Naive thymus-derived CD8-positive, alpha-beta T cell (primary cell): ENCODE results near the gene STARD3. TPM values are rescaled to one million over a fixed set of nuclear protein-coding genes. Genes with fewer than 3 reads are reported as not detected.
A peak's percentile ranks its signal among the peaks of the same experiment; 100 is the strongest.

ENCODE experiments used
- ATAC-seq, 2 donors: fragments of 150-1000 bp; cut with Tn5 transposase in 1 of 2; sonication (Bioruptor Pico), chemical (Tn5 transposase) in 1 of 2; 1 replicate in 1 of 2; 2 replicates in 1 of 2; pipeline ENCODE4 v1.10.0; 2021; ENCODE audit warnings: mild to moderate bottlenecking in 2 of 2, moderate library complexity in 2 of 2
- POLR2A ChIA-PET: fragments of 350-600 bp; sonication (Branson Sonifier 250); formaldehyde crosslinking; loops from one replicate; lab custom pipeline; 2021; ENCODE audit warnings: antibody characterized with exemption; lab: Charles Lee
- DNase-seq, 10 donors: peaks; one replicate each; pipeline versions ENCODE4 v3.0.0 to v3.0.0-alpha.2; 2020 to 2022
- H3K27ac Mint-ChIP-seq, 10 donors: one replicate each; pipeline ENCODE4 v1.8.0; 2020 to 2022; ENCODE audit warnings: mild to moderate bottlenecking in 10 of 10, mixed read lengths in 10 of 10, moderate library complexity in 4 of 10, inconsistent platforms in 1 of 10
- H3K27me3 Mint-ChIP-seq, 5 donors: one replicate each; pipeline ENCODE4 v1.8.0; 2021 to 2022; ENCODE audit warnings: mixed read lengths in 5 of 5
- H3K36me3 Mint-ChIP-seq, 3 donors: one replicate each; pipeline ENCODE4 v1.8.0; 2020 to 2022; ENCODE audit warnings: mixed read lengths in 3 of 3, mild to moderate bottlenecking in 2 of 3, inconsistent platforms in 1 of 3
- H3K4me1 Mint-ChIP-seq, 4 donors: one replicate each; pipeline ENCODE4 v1.8.0; 2021 to 2022; ENCODE audit warnings: mixed read lengths in 4 of 4
- H3K4me3 Mint-ChIP-seq, 10 donors: one replicate each; pipeline ENCODE4 v1.8.0; 2020 to 2022; ENCODE audit warnings: mild to moderate bottlenecking in 10 of 10, mixed read lengths in 10 of 10, moderate library complexity in 6 of 10, inconsistent platforms in 1 of 10
- H3K9me3 Mint-ChIP-seq, 9 donors: one replicate each; pipeline ENCODE4 v1.8.0; 2020 to 2022; ENCODE audit warnings: mixed read lengths in 9 of 9, mild to moderate bottlenecking in 3 of 9, inconsistent platforms in 1 of 9, moderate library complexity in 1 of 9
- polyA plus RNA-seq, 3 donors: library from polyadenylated mRNA; unstranded; fragments of 300-500 nt; fragmentation: Illumina TruSeq; gene quantifications; one replicate each; pipeline ENCODE4 v1.2.3, GENCODE V29; 2021
- total RNA-seq, 8 experiments: library from RNA in 2 of 8; stranded (reverse) in 2 of 8; gene quantifications; one replicate each; pipeline ENCODE4 v1.2.3 and lab custom pipeline; 2021 to 2026

The STARD3 gene
- total and polyA plus RNA-seq, 5 experiments from 2014 or later: 37.4 to 167 (median 51.6) TPM

DNA sequence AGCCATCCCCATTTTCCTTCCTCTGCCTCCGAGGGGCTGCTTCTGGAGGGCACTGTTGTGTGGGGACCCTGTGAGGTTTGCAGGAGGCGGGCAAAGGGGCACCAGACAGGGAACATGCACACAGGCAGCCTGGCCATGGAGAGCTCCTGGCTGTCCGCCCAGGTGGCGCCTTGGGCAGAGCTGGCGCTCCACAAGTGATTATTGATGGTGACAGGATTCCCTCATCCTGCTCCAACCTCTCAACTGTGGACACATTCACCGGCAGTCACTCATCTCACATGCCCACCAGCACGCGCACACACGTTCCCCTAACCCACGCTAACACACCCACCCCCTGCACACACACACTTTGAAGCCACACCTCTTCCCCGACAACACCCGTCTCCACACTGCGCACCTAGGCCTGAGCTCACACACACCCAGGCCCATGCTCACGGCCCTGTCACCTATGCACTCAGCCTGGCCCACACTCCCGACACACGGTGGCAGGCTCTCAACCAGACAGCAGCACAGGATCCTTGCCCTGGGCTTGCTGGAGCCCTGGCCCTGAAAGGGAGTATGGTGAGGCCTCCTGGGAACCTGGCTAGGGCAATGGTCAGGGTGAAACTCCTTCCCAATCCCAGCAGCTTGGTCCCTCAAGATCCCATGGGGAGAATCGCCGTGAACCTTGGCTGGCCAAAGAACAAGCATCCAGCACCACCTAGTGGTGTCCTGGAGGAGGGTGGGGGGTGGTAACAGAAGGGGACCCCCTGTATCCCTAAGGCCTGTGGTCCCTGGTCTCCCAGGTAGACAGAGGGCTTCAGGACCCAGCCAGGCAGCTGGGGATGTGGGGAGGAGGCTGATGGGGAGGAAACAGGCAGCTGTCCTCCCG lies 34.9 kb downstream of the STARD3 start:
- DNase-seq (peak in 2 of 10 donors; percentile 25 to 59), ATAC-seq (peak in 1 of 2 donors; percentile 41)
- Mint-ChIP-seq H3K4me3 (peak overlapping the region in 6 of 10 donors; percentile 11 to 79 (median 27)), H3K27me3 (peaks cover 0 to 12% (median 4%) of the 10 kb centered on the region in 5 donors), H3K36me3 (no peaks in the 10 kb centered on the region), H3K4me1 (peaks cover 15 to 42% (median 40%) of the 10 kb centered on the region in 4 donors), H3K9me3 (no peaks in the 10 kb centered on the region), H3K27ac (peak overlapping the region in 6 of 10 donors; percentile 31 to 77 (median 64))
- POLR2A ChIA-PET: interaction anchor here (0.7 to 6.9 kb wide), 9 partner anchors 10 to 53 kb away, joined by 3 to 26 read pairs (median 4); partner anchors contain the start of genes PPP1R1B and STARD3

- POLR2A ChIA-PET: interaction anchor here (0.7 to 1.3 kb wide), 6 partner anchors 10 to 54 kb away, joined by 3 to 6 read pairs (median 4); no protein-coding TSS in a partner anchor
Measured at GRCh38 chr17:39672522-39673334, 35.8 kb downstream of the STARD3 start.

DNA sequence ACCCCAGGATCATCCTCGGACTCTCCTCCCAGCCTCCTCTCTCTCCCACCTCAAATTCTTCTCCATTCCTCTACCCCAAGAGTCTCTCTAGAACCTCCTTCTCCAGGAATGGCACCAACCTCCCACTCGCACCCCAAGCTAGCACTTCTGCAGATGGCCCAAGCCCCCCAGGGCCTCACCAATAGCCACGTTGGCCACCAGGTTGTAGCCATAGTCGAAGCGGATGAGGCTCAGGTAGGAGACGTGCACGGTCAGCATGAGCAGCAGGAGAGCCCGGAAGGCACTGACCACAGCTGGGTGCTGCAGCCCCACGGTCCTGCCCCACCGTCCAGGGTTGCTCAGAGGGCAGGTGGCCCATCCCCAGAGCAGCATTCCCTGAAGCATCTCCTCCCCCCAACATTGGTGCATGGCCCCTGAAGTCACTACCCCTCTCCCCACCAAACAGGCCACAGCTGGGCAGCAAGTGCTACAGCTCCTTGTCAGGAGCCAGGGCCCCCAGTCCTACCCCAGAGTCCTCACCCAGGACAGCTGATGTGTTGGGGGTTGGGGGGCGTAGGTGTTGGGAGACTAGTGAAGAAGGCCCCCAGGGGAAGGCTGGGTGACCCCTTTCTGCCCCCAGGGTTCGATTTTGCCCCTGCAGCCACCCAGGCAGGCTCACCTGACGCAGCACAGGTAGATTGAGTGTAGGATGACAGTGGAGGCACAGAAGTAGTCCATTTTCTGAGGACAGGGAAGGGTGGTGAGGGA lies 36.6 kb downstream of the STARD3 start:
- Mint-ChIP-seq H3K4me1 (peaks cover 16 to 52% (median 50%) of the 10 kb centered on the region in 4 donors), H3K27ac (peak overlapping the region in 3 of 10 donors; percentile 47 to 81 (median 53)), H3K9me3 (no peaks in the 10 kb centered on the region), H3K27me3 (peaks cover 0 to 9% (median 3%) of the 10 kb centered on the region in 5 donors), H3K4me3 (no peak overlapping the region), H3K36me3 (no peaks in the 10 kb centered on the region)
- DNase-seq (no peak), ATAC-seq (no peak)
- POLR2A ChIA-PET: interaction anchor here (0.5 kb wide), 1 partner anchor 222 kb away, joined by 4 read pairs; no protein-coding TSS in a partner anchor

More at GRCh38 chr17:39672522-39673334, 35.8 kb downstream of the STARD3 start:
- H3K27ac Mint-ChIP-seq: peak overlapping the region in 4 of 10 donors; percentile 15 to 81 (median 73)
- no peaks in the 10 kb centered on the region for H3K36me3 Mint-ChIP-seq
- H3K9me3 Mint-ChIP-seq: no peaks in the 10 kb centered on the region
- ATAC-seq: no peak
- peaks cover 13 to 48% (median 45%) of the 10 kb centered on the region in 4 donors for H3K4me1 Mint-ChIP-seq
- DNase-seq: no peak
- no peak overlapping the region for H3K4me3 Mint-ChIP-seq
- peaks cover 0 to 10% (median 4%) of the 10 kb centered on the region in 5 donors for H3K27me3 Mint-ChIP-seq

GRCh38 chr17:39674179-39674578 lies 37.2 kb downstream of the STARD3 start:
- H3K36me3 Mint-ChIP-seq: no peaks in the 10 kb centered on the region
- peaks cover 0 to 6% (median 1%) of the 10 kb centered on the region in 5 donors for H3K27me3 Mint-ChIP-seq
- POLR2A ChIA-PET: interaction anchor here (0.5 kb wide), 1 partner anchor 221 kb away, joined by 4 read pairs; no protein-coding TSS in a partner anchor
- no peak overlapping the region for H3K4me3 Mint-ChIP-seq
- peak overlapping the region in 1 of 10 donors; percentile 15 for H3K27ac Mint-ChIP-seq
- peaks cover 19 to 56% (median 52%) of the 10 kb centered on the region in 4 donors for H3K4me1 Mint-ChIP-seq
- ATAC-seq: no peak
- DNase-seq: no peak
- H3K9me3 Mint-ChIP-seq: no peaks in the 10 kb centered on the region

DNA sequence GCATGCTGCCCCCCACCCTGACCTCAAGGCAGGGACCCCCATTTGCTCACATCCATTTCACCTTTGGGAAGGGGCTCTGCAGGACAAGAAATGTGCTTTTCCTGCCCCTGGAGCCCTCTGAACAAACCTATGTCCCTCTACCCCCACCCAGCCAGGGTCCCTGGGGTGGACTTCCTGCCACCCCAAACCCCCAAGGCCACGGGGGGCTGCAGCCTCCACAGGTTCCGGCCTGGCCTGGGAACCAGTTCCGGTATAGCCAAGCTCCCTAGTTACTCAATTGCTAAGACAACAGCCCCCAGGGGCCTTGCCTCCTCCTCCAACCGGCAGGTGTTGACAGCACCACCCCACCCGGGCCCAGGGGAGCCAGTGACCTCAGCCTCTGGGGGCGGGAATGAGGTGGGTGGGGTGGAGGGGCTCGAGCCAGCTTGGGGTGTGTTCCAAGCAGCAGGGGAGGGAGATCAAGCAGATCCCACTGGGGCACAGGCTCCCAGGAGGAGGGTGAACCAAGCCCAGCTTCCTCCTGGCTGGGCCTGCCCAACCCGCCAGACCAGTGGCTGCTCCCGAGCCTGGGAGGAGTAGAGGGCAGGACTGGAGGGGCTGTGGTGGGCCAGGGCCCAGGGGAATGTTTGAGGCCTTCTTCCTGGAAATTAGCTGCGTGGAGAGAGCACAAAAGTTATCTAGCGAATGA lies 37.9 kb downstream of the STARD3 start:
- Mint-ChIP-seq H3K9me3 (no peaks in the 10 kb centered on the region), H3K27ac (peak overlapping the region in 4 of 10 donors; percentile 66 to 99 (median 96)), H3K27me3 (peaks cover 0 to 4% (median 1%) of the 10 kb centered on the region in 5 donors), H3K4me1 (peaks cover 26 to 63% (median 58%) of the 10 kb centered on the region in 4 donors), H3K4me3 (peak overlapping the region in 2 of 10 donors; percentile 19 to 49), H3K36me3 (no peaks in the 10 kb centered on the region)
- POLR2A ChIA-PET: interaction anchor here (0.6 to 3.4 kb wide), 7 partner anchors 9 to 617 kb away, joined by 3 to 19 read pairs (median 8); partner anchors contain the start of genes PGAP3, PSMD3 and TCAP
- DNase-seq (peak in 1 of 10 donors; percentile 62), ATAC-seq (no peak)

- peak overlapping the region; percentile 58 to 99 (median 94) for H3K27ac Mint-ChIP-seq
- DNase-seq (peak in 1 of 10 donors; percentile 41), ATAC-seq (no peak)
- H3K4me3 Mint-ChIP-seq: peak overlapping the region in 7 of 10 donors; percentile 32 to 76 (median 51)
- peaks cover 31 to 70% (median 64%) of the 10 kb centered on the region in 4 donors for H3K4me1 Mint-ChIP-seq
- peaks cover 0 to 2% (median 0%) of the 10 kb centered on the region in 3 donors for H3K36me3 Mint-ChIP-seq
- peaks cover 0 to 3% (median 1%) of the 10 kb centered on the region in 5 donors for H3K27me3 Mint-ChIP-seq
- POLR2A ChIA-PET: interaction anchor here (0.6 to 3.4 kb wide), 13 partner anchors 10 to 618 kb away, joined by 3 to 19 read pairs (median 4); partner anchors contain the start of genes MIEN1, PGAP3, PPP1R1B and PSMD3
- no peaks in the 10 kb centered on the region for H3K9me3 Mint-ChIP-seq
Measured at GRCh38 chr17:39675390-39676082, 38.6 kb downstream of the STARD3 start.

DNA sequence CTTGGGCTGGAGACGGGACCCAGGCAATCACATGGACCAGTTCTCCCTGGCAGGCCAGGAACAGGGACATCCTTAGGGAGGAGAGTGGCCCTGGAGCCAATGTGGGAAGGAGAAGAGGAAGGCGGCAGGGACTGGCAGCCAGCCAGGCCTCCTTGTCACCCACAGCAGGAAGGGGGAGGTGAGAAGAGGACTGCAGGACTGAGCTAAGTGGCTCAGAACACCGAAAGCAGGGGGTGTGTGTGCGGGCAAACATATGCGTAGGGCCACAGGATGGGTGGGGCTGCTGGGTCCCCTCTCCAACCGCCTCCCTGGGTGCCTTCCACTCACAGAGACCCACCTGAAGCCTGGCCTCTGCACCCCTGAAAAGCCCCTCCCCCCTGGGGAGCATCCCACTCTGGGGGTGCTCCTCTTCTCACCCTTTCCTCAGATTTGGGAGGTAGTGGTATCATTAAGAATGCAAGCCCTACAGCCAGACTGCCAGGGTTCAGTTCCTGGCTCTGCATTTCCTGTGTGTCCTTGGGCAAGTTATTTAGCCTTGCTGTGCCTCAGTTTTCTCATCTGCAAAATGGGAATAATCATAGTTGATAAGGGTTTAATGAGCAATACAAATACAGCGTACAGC lies 39.4 kb downstream of the STARD3 start:
- Mint-ChIP-seq H3K27me3 (peaks cover 0 to 2% (median 0%) of the 10 kb centered on the region in 5 donors), H3K36me3 (peaks cover 0 to 2% (median 0%) of the 10 kb centered on the region in 3 donors), H3K4me1 (peaks cover 33 to 76% (median 71%) of the 10 kb centered on the region in 4 donors), H3K9me3 (no peaks in the 10 kb centered on the region), H3K27ac (peak overlapping the region; percentile 66 to 99 (median 94)), H3K4me3 (peak overlapping the region in 9 of 10 donors; percentile 21 to 76 (median 63))
- POLR2A ChIA-PET: interaction anchor here (0.6 to 3.4 kb wide), 12 partner anchors 11 to 304 kb away, joined by 3 to 19 read pairs (median 4); partner anchors contain the start of genes MIEN1, PGAP3, PPP1R1B and PSMD3
- ATAC-seq: peak; percentile 70 to 82
- DNase-seq: peak in 9 of 10 donors; percentile 26 to 83 (median 62)

- Mint-ChIP-seq H3K4me3 (peak overlapping the region in 8 of 10 donors; percentile 5 to 76 (median 30)), H3K27ac (peak overlapping the region; percentile 27 to 99 (median 94)), H3K36me3 (peaks cover 0 to 2% (median 0%) of the 10 kb centered on the region in 3 donors), H3K4me1 (peaks cover 31 to 72% (median 67%) of the 10 kb centered on the region in 4 donors), H3K9me3 (no peaks in the 10 kb centered on the region), H3K27me3 (no peaks in the 10 kb centered on the region)
- DNase-seq (peak in 1 of 10 donors; percentile 30), ATAC-seq (no peak)
- POLR2A ChIA-PET: interaction anchor here (0.6 to 3.4 kb wide), 10 partner anchors 9 to 77 kb away, joined by 3 to 19 read pairs (median 4); partner anchors contain the start of genes MIEN1, PGAP3, PNMT and PPP1R1B
Measured at GRCh38 chr17:39677072-39677471, 40.1 kb downstream of the STARD3 start.

DNA sequence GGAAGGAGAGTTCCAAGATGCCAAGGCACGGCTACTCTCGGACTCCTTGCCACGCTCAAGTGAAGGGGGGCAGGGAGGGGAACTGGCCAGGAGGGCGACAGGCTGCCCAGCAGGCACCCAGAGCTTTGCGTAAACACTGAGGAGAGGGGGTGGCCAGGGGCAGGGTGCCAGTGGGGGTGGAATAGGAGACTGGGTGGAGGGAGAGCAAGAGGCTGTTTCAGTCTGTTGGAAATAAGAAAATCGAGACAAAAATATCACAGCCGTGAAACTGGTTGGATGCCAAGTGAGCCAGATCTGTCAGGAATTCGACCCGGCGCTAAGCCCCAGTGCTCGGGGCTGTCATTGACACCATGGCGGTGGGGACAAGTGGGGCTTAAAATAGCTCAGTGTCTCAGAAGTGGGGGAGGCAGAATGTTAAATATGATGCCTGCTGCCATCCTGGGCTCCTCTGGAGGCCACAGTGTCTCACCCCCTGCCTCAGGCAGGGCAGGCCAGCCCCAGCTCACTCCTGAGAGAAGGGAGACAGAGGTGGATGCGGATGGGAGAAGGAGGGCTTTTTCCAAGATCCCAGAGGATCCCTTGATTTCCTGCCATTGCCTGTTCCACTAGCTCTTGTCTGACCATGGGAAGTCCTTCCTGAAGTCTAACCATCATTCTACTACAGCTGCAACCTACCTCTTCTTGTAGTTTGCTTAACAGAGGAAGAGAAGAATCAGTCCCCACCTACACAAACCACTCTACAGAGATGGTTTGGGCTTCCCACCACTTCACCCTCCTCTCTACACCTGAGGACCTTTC lies 40.8 kb downstream of the STARD3 start:
- POLR2A ChIA-PET: interaction anchor here (0.6 to 3.4 kb wide), 7 partner anchors 9 to 76 kb away, joined by 3 to 13 read pairs (median 3); partner anchors contain the start of genes MIEN1, PGAP3 and PNMT
- peaks cover 31 to 67% (median 64%) of the 10 kb centered on the region in 4 donors for H3K4me1 Mint-ChIP-seq
- peak overlapping the region in 7 of 10 donors; percentile 1 to 67 (median 42) for H3K4me3 Mint-ChIP-seq
- H3K27ac Mint-ChIP-seq: peak overlapping the region; percentile 39 to 99 (median 96)
- DNase-seq (peak in 1 of 10 donors; percentile 41), ATAC-seq (no peak)
- no peaks in the 10 kb centered on the region for H3K27me3 Mint-ChIP-seq
- no peaks in the 10 kb centered on the region for H3K9me3 Mint-ChIP-seq
- H3K36me3 Mint-ChIP-seq: peaks cover 0 to 3% (median 2%) of the 10 kb centered on the region in 3 donors
